Measurements from ENCODE around the gene FBXO24. TPM values are rescaled to one million over a fixed set of nuclear protein-coding genes. Genes with fewer than 3 reads are reported as not detected.
A peak's percentile ranks its signal among the peaks of the same experiment; 100 is the strongest.

The FBXO24 gene
- polyA plus RNA-seq, 1 of the 3 experiments (the other 2 are of a cell fraction), result 0.94 TPM

- Histone ChIP-seq H3K9ac (no peak overlapping the region), H3K27ac (ENCODE audit: low read depth in 2 of 2, low read length in 1 of 2) (no peak overlapping the region), H3K4me1 (ENCODE audit: control insufficient read depth in 1 of 2, insufficient read depth in 2 of 2, low read depth in 1 of 2, low read length in 1 of 2) (peaks cover 0 to 10% of the 10 kb centered on the region in 2 experiments; a peak in 1 of 4 replicates), H3K9me2 (no peaks in the 10 kb centered on the region), H3K9me3 (no peaks in the 10 kb centered on the region), H3F3A (replicated peaks; ENCODE audit: insufficient read depth) (peaks cover 14% of the 10 kb centered on the region), H3K27me3 (ENCODE audit: insufficient read depth) (no peaks in the 10 kb centered on the region), H2AFZ (ENCODE audit: low read depth) (no peak overlapping the region), H3K4me3 (ENCODE audit: low read depth in 2 of 2, low read length in 1 of 2) (peak overlapping the region in 1 of 2 experiments; percentile 58; a peak in 2 of 4 replicates), H4K20me1 (ENCODE audit: insufficient read depth) (no peaks in the 10 kb centered on the region), H3K4me2 (peak overlapping the region; percentile 77), H3K36me3 (replicated peaks in 1 of 2; ENCODE audit: control insufficient read depth in 1 of 2, insufficient read depth in 2 of 2, low read length in 1 of 2) (no peaks in the 10 kb centered on the region), H3K79me2 (ENCODE audit: insufficient read depth) (no peaks in the 10 kb centered on the region)
- TF ChIP-seq SMC3 (IDR thresholded peaks at IDR 0.05; ENCODE audit: low read depth, low read length) (no peak), RCOR1 (IDR thresholded peaks at IDR 0.05; ENCODE audit: low read length) (no peak), CTCF (IDR thresholded peaks at IDR 0.05) (no peak), EP300 (IDR thresholded peaks at IDR 0.05; ENCODE audit: borderline replicate concordance in 1 of 2, low read depth in 1 of 2, low read length in 1 of 2) (no peak)
- no peak for DNase-seq
- 95% methylated on average over 17 of the region's 21 CpGs for WGBS (ENCODE audit: low lambda C conversion rate)
- ChIA-PET POLR2A (interaction anchor here (2.1 kb wide), 1 partner anchor 15 kb away, joined by 14 read pairs; the partner anchor contains the start of gene MOSPD3), CTCF (interaction anchor here (0.8 to 9.0 kb wide), 8 partner anchors 12 to 268 kb away, joined by 3 to 101 read pairs (median 3); partner anchors contain the start of genes FBXO24, LRCH4 and MOSPD3)
Measured at GRCh38 chr7:100627238-100627549, 41.1 kb downstream of the FBXO24 start.

- Histone ChIP-seq H3F3A (replicated peaks; ENCODE audit: insufficient read depth) (peaks cover 13% of the 10 kb centered on the region), H3K4me1 (ENCODE audit: control insufficient read depth in 1 of 2, insufficient read depth in 2 of 2, low read depth in 1 of 2, low read length in 1 of 2) (peaks cover 6 to 16% of the 10 kb centered on the region in 2 experiments; a peak in 1 of 4 replicates), H3K9me3 (no peaks in the 10 kb centered on the region), H3K4me3 (ENCODE audit: low read depth in 2 of 2, low read length in 1 of 2) (no peak overlapping the region), H3K27ac (ENCODE audit: low read depth in 2 of 2, low read length in 1 of 2) (no peak overlapping the region), H3K27me3 (ENCODE audit: insufficient read depth) (no peaks in the 10 kb centered on the region), H4K20me1 (ENCODE audit: insufficient read depth) (no peaks in the 10 kb centered on the region), H3K9ac (no peak overlapping the region), H3K4me2 (no peak overlapping the region), H3K36me3 (replicated peaks in 1 of 2; ENCODE audit: control insufficient read depth in 1 of 2, insufficient read depth in 2 of 2, low read length in 1 of 2) (no peaks in the 10 kb centered on the region), H3K79me2 (ENCODE audit: insufficient read depth) (no peaks in the 10 kb centered on the region), H2AFZ (ENCODE audit: low read depth) (no peak overlapping the region), H3K9me2 (no peaks in the 10 kb centered on the region)
- ChIA-PET POLR2A (interaction anchor here (0.5 to 1.3 kb wide), 5 partner anchors 16 to 51 kb away, joined by 3 read pairs; no protein-coding TSS in a partner anchor), CTCF (interaction anchor here (0.9 to 9.0 kb wide), 20 partner anchors 9 to 96 kb away, joined by 3 to 101 read pairs (median 4); partner anchors contain the start of genes ACTL6B, EPO, GNB2 and MOSPD3)
- DNase-seq, result peak; percentile 86
- 72% methylated on average over 11 of the region's 11 CpGs for WGBS (ENCODE audit: low lambda C conversion rate)
- TF ChIP-seq TCF12 (IDR thresholded peaks at IDR 0.05) (no peak), NFIC (IDR thresholded peaks at IDR 0.05; ENCODE audit: borderline replicate concordance) (no peak), SMC3 (IDR thresholded peaks at IDR 0.05; ENCODE audit: low read depth, low read length) (0 out of 2 replicates have a peak, but pooled peaks have one; percentile 12), PBX3 (IDR thresholded peaks at IDR 0.05) (no peak), RAD21 (IDR thresholded peaks at IDR 0.05; ENCODE audit: low read length) (peak; percentile 53), EP300 (IDR thresholded peaks at IDR 0.05; ENCODE audit: borderline replicate concordance in 1 of 2, low read depth in 1 of 2, low read length in 1 of 2) (no peak), CTCF (IDR thresholded peaks at IDR 0.05) (peak; percentile 56)
Measured at GRCh38 chr7:100629117-100629716, 43.1 kb downstream of the FBXO24 start.
